BJ (cell line): ENCODE data around the gene TRIB2. TPM values are rescaled to one million over a fixed set of nuclear protein-coding genes. Genes with fewer than 3 reads are reported as not detected.

ENCODE experiments used
- CTCF ChIA-PET: fragments of 350-600 bp; formaldehyde crosslinking; extraction: SDS; loops from one replicate; lab custom pipeline; 2021; ENCODE audit warnings: antibody characterized with exemption, inconsistent platforms; lab: Yijun Ruan, JAX
- POLR2A ChIA-PET: fragments of 300-600 bp; sonication (Branson Sonifier 250); formaldehyde crosslinking; extraction: SDS; loops from one replicate; lab custom pipeline; 2021; ENCODE audit warnings: antibody characterized with exemption; lab: Charles Lee
- DNase-seq: peaks from one replicate; pipeline ENCODE4 v3.0.0-alpha.2; 2011; ENCODE audit warnings: low read depth
- H3K27me3 ChIP-seq: 2 replicates; pipeline ENCODE4 v1.6.0; 2011; ENCODE audit warnings: low read length; ENCODE audit not compliant: control insufficient read depth, insufficient read depth
- H3K36me3 ChIP-seq: 2 replicates; pipeline ENCODE4 v1.5.1; 2011; ENCODE audit warnings: low read length; ENCODE audit not compliant: control insufficient read depth, insufficient read depth
- H3K4me3 ChIP-seq: 2 replicates; pipeline ENCODE4 v1.5.1; 2011; ENCODE audit warnings: low read depth, mild to moderate bottlenecking, control low read depth, low read length
- polyA plus RNA-seq: library from polyadenylated mRNA; depleted of rRNA; stranded (reverse); fragments of >200 nt; gene quantifications from 2 replicates; pipeline ENCODE4 v1.2.3, GENCODE V29; 2011
- small RNA-seq: library from RNA; depleted of rRNA; stranded (forward); fragments of <200 nt; gene quantifications from one replicate; pipeline ENCODE3, GENCODE V24; 2012; ENCODE audit warnings: low replicate concordance, low read depth; ENCODE audit not compliant: insufficient read length
- TF ChIP-seq, protein P1 (sequence below): IDR thresholded peaks from 2 replicates; pipeline ENCODE4 v1.5.1; 2011; ENCODE audit warnings: low read depth, mild to moderate bottlenecking, control low read depth, inconsistent platforms, low read length, moderate library complexity; ENCODE audit not compliant: insufficient read depth

The TRIB2 gene
- polyA plus RNA-seq, 1 experiment = 11.0 TPM

DNA sequence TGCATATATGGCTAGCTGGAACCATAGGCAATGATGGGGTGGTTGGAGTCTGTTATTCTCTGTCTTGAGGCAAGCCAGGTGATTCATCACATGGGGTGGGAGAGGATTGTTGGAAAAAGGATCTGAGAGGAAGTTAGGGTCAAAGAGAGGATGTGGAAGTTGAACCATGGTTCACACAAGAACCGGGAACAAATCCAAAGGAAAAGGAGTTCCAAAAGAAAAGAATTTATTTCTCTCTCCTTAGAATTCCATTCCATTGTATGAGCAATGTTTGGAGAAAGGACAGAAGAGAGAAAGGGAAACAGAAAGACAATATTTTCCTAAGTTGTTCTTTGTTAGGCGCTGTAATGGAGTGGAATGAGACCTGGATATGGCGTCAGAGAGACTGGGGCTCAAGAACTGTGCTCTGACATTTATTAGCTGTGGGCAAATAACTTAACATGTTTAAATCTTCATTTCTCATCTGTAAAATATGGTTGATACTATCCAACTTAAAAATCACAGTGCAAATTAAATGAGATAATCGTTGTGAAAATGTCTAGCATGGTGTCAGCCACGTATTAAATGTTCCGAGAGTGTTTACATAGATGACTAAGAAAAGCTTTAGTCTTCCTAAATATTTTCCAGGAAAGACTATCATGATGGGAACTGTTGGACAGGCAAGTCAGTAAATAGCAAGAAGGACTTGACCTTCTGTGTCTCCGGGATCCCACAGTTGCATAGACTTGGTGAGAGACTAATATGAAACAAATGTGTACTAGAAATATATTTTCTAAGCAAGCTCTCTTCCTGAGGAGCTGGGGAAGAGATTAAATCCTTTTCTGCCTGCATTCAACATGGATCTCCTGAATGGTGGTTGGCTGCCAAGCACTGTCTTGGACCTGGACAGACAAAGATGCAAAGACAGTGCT is 71.4 kb downstream of the TRIB2 start:
- peak; percentile 95 for DNase-seq
- no peaks in the 10 kb centered on the region for H3K27me3 ChIP-seq
- POLR2A ChIA-PET = no interaction called here
- TF ChIP-seq, protein P1, sequence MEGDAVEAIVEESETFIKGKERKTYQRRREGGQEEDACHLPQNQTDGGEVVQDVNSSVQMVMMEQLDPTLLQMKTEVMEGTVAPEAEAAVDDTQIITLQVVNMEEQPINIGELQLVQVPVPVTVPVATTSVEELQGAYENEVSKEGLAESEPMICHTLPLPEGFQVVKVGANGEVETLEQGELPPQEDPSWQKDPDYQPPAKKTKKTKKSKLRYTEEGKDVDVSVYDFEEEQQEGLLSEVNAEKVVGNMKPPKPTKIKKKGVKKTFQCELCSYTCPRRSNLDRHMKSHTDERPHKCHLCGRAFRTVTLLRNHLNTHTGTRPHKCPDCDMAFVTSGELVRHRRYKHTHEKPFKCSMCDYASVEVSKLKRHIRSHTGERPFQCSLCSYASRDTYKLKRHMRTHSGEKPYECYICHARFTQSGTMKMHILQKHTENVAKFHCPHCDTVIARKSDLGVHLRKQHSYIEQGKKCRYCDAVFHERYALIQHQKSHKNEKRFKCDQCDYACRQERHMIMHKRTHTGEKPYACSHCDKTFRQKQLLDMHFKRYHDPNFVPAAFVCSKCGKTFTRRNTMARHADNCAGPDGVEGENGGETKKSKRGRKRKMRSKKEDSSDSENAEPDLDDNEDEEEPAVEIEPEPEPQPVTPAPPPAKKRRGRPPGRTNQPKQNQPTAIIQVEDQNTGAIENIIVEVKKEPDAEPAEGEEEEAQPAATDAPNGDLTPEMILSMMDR = no peak
- H3K4me3 ChIP-seq = peak overlapping the region; percentile 6; the same call in 1 of the 2 replicates
- no peaks in the 10 kb centered on the region for H3K36me3 ChIP-seq
- CTCF ChIA-PET = interaction anchor here (1.0 to 1.8 kb wide), 2 partner anchors 69 to 143 kb away, joined by 3 to 6 read pairs; no protein-coding TSS in a partner anchor

DNA sequence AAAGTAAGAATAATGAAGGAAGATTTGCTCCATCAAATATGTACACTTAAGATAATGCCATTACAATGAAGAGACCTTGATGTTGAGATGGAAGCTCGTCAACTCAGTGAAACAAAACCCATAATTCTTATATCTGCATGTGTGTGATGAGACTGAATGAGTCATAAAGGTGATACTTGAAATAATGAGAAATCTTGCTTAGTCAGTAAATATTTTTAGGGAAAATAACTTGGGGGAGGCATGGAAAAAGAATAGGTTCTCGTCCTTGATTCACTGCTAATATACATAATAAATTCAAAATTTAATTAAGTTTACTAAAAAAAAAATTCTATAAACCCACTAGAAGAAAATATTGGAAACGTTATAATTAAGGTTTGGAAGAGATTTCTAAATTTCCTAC is 75.2 kb downstream of the TRIB2 start:
- ChIA-PET POLR2A (no interaction called here), CTCF (interaction anchor here (0.9 kb wide), 1 partner anchor 139 kb away, joined by 4 read pairs; no protein-coding TSS in a partner anchor)
- no peaks in the 10 kb centered on the region for H3K27me3 ChIP-seq
- H3K4me3 ChIP-seq = no peak overlapping the region
- DNase-seq = no peak
- TF ChIP-seq, protein P1 = no peak
- no peaks in the 10 kb centered on the region for H3K36me3 ChIP-seq

Small RNA genes lying within 50 kb of the gene (small RNA-seq; reads per million reads assigned to genes)
- gene MIR3125 = 0.63 reads per million
